ENCODE measurements around the gene RCVRN.

GRCh38 chr17:9937241-9937761 lies 32.2 kb upstream of the RCVRN start:
- TF ChIP-seq CTCF (IDR thresholded peaks at IDR 0.05) = no peak
- TF ChIP-seq POLR2A (IDR thresholded peaks at IDR 0.05) = no peak

All from adrenal gland (tissue), 5 donors.